GM12873 (cell line): Measurements from ENCODE around the gene C1orf174.

Experiments used
- CTCF ChIP-seq: IDR thresholded peaks from 2 replicates; pipeline ENCODE4 v1.5.1; 2012; ENCODE audit warnings: low read depth, mild to moderate bottlenecking, moderate library complexity, low read length, control low read depth; ENCODE audit not compliant: insufficient read depth; ENCODE audit errors: missing control alignments

C1orf174 gene

GRCh38 chr1:3943123-3943431 lies 43.0 kb upstream of the C1orf174 start:
- TF ChIP-seq CTCF, result no peak

GRCh38 chr1:3942416-3943122 lies 42.5 kb upstream of the C1orf174 start:
- no peak for TF ChIP-seq CTCF

GRCh38 chr1:3940754-3941345 lies 40.8 kb upstream of the C1orf174 start:
- no peak for TF ChIP-seq CTCF

DNA sequence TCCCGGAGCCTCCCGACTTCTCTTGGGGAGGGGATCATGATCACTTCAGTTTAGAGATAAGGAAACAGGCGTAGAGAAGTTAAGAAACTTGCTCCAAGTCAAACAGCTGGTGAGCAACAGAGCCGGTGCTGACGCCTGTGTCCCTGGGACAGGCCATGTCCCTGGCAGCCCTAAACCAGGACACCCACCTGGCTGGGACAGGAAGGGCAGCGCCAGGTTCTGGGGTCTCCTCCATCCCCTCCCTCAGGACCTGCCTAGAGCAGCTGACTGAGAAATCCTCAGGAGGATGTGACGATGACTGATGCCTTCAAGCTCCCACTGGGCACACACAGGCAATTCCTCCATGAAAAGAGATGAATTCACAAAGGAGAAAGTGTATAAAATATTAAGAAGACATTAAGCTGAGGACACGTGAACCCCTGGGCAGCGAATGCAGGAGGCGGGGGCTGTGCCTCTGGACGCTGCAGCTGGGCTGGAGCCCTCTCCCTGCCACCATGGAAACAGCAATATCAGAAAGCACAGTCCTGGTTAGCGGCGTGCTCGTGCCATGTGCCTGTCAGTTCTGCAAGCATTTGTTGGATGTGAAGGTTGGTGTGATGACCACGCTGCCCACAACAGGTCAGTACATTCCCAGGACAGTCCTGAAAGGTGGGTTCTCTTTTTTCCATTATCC lies 40.1 kb upstream of the C1orf174 start:
- TF ChIP-seq CTCF, result no peak

- no peak for TF ChIP-seq CTCF
These were observed 39.4 kb upstream of the C1orf174 start for GRCh38 chr1:3939242-3940080.

DNA sequence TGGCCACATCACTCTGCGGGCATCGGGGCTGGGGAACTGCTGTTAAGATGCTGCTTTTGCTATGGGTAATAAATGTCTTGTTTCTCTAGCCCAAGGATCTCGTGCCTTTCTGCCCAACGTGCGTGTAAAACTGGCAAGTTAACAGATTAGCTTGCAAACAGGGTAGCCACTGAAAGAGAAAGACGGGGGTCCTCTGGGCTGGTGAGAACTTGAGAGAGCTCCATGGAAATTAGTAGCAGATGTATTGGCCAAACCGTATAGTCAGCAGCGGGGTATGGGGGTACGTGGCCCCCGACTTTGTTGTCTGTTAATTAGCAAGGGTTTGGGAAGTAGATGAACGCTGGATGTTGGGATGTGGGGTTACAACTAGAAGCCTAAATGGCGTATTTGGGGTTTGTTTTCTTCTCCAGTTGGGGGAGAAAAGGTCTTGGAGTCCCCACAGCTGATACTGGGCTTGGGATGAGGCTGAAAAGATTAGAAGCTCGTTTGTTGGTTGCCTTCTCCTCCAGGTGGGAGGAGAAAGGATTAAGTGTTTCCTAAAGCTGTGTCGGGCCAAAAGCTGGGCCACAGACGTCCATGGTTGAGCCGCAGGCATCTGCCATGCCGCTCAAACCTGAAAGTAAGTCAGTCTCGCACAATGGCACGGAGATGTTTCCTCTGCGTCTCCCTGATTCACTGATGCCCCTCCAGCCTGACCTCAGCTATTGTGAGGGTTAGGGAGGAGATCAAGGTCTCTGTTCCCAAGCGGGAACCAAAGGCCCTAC lies 32.3 kb upstream of the C1orf174 start:
- no peak for TF ChIP-seq CTCF
